Measurements from ENCODE around the gene LAPTM5. TPM values are rescaled to one million over a fixed set of nuclear protein-coding genes. Genes with fewer than 3 reads are reported as not detected.

Gene LAPTM5
- total and polyA plus RNA-seq, 2 of the 8 experiments (the other 6 are each of a cell fraction or from before 2014, with no cell fraction given), result 0.37 to 1.4 TPM

DNA sequence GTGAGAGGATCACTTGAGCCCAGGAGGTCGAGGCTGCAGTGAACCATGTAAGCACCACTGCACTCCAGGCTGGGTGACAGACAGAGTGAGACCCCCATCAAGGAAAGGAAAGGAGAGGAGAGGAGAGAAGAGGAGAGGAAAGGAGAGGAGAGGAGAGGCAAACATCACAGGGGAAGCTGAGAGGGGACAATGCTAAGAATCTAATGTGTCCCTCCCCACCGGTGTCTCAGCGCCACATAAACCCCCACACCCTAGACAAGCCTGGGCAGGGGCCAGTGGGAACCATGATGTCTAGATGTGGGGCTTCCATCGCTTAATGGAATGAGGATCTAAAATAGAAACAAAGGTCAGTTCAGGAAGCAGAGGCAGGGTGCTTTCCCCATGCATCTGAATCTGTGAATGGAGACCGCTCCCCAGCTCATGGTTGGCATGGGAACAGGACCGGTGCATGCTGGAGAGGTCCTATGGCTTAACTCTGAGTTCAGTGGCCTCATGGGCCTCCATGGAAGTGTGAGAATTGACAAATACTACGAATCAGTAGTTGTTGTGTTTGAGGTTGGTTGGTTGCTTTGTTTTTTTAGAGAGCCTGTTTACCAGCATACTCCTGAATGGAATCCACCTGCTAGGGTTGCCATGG is 16.3 kb upstream of the LAPTM5 start:
- H3K79me1 ChIP-seq (ENCODE audit: low read depth, low read length), result no peaks in the 10 kb centered on the region
- no peak overlapping the region for H2BK5ac ChIP-seq (ENCODE audit: low read depth, low read length)
- H3K27ac ChIP-seq (ENCODE audit: low read depth, low read length), result no peak overlapping the region
- POLR2A ChIA-PET (ENCODE audit: partially characterized antibody), result interaction anchor here (0.6 kb wide), 1 partner anchor 28 kb away, joined by 3 read pairs; no protein-coding TSS in a partner anchor
- CTCF ChIA-PET (ENCODE audit: partially characterized antibody), result interaction anchor here (0.7 to 51.2 kb wide), 5 partner anchors 9 to 145 kb away, joined by 4 to 1640 read pairs (median 12); partner anchors contain the start of genes LAPTM5 and MATN1
- no peak overlapping the region for H4K8ac ChIP-seq (ENCODE audit: extremely low read depth, insufficient read depth, low read length)
- no peak overlapping the region for H3K4me2 ChIP-seq (ENCODE audit: insufficient read depth in 1 of 2, low read depth in 2 of 2, low read length in 2 of 2)
- FAIRE-seq, result no peak
- H3K9me3 ChIP-seq (ENCODE audit: insufficient read depth in 2 of 2, low read depth in 1 of 2, low read length in 1 of 2), result no peaks in the 10 kb centered on the region
- H3K56ac ChIP-seq (replicated peaks; ENCODE audit: insufficient read length, low read depth, low read length), result no peak overlapping the region
- H2BK20ac ChIP-seq (ENCODE audit: low read length), result no peak overlapping the region
- no peak overlapping the region for H2AFZ ChIP-seq (ENCODE audit: low read length)
- no peaks in the 10 kb centered on the region for H3K23me2 ChIP-seq (ENCODE audit: low read depth, low read length)
- H3K9ac ChIP-seq (replicated peaks in 1 of 4; ENCODE audit: extremely low read depth in 1 of 4, low read depth in 3 of 4, low read length in 3 of 4), result no peak overlapping the region
- no peak for DNase-seq (ENCODE audit: low read depth in 1 of 2, low spot score in 2 of 2)
- H3K27me3 ChIP-seq (replicated peaks in 1 of 4; ENCODE audit: control insufficient read depth in 3 of 4, extremely low read depth in 1 of 4, insufficient read depth in 3 of 4, low read length in 3 of 4), result no peaks in the 10 kb centered on the region
- no peak overlapping the region for H3K14ac ChIP-seq (ENCODE audit: insufficient read length)
- no peak overlapping the region for H2BK15ac ChIP-seq (ENCODE audit: low read length)
- H3K4me1 ChIP-seq (replicated peaks in 1 of 4; ENCODE audit: control insufficient read depth in 3 of 4, insufficient read depth in 4 of 4, low read length in 3 of 4), result no peaks in the 10 kb centered on the region; a peak in 1 of 7 replicates
- H2AK5ac ChIP-seq (ENCODE audit: low read depth, low read length), result no peak overlapping the region
- no peaks in the 10 kb centered on the region for H4K20me1 ChIP-seq (replicated peaks in 1 of 2; ENCODE audit: control insufficient read depth in 1 of 2, insufficient read depth in 2 of 2, low read length in 2 of 2)
- no peak overlapping the region for H3K4me3 ChIP-seq (ENCODE audit: extremely low read depth in 1 of 4, insufficient read depth in 2 of 4, low read depth in 3 of 4, low read length in 4 of 4)
- H2BK120ac ChIP-seq (replicated peaks; ENCODE audit: low read depth, low read length), result no peak overlapping the region
- no peak overlapping the region for H2BK12ac ChIP-seq (ENCODE audit: low read depth, low read length)
- no peak overlapping the region for H3K4ac ChIP-seq (replicated peaks; ENCODE audit: insufficient read length, low read depth, low read length)
- no peak overlapping the region for H4K5ac ChIP-seq (ENCODE audit: insufficient read length, low read depth, low read length)
- H3K23ac ChIP-seq (ENCODE audit: insufficient read length), result no peak overlapping the region
- WGBS, 2 experiments (ENCODE audit: extremely low coverage in 1 of 2, insufficient coverage in 1 of 2, insufficient read length in 1 of 2, insufficient replicate concordance in 2 of 2, low coverage in 1 of 2, low lambda C conversion rate in 2 of 2, missing lambda C conversion rate in 1 of 2), result 84% methylated on average over 7 of the region's 7 CpGs; no CpG with 5 or more reads in 1 of the 2 experiments
- H3K36me3 ChIP-seq (ENCODE audit: control insufficient read depth in 2 of 4, insufficient read depth in 4 of 4, low read length in 3 of 4), result no peaks in the 10 kb centered on the region
- H3K18ac ChIP-seq (ENCODE audit: extremely low read depth, low read length), result no peak overlapping the region
- no peak overlapping the region for H4K91ac ChIP-seq (replicated peaks; ENCODE audit: insufficient read length, low read length)
- H3K79me2 ChIP-seq (ENCODE audit: control insufficient read depth in 1 of 2, insufficient read depth in 2 of 2, low read length in 2 of 2), result no peaks in the 10 kb centered on the region
- TF ChIP-seq SRF (IDR thresholded peaks at IDR 0.05; ENCODE audit: low read depth, low read length) (no peak), PHF8 (conservative IDR thresholded peaks at IDR 0.05; ENCODE audit: low read depth, low read length) (no peak), RFX5 (IDR thresholded peaks at IDR 0.05; ENCODE audit: borderline replicate concordance, low read depth, low read length) (no peak), BACH1 (IDR thresholded peaks at IDR 0.05; ENCODE audit: low read length) (no peak), TAF7 (optimal IDR thresholded peaks at IDR 0.05; ENCODE audit: borderline replicate concordance, low read depth, low read length) (no peak), CTBP2 (IDR thresholded peaks at IDR 0.05; ENCODE audit: borderline replicate concordance, insufficient read depth, insufficient read length, low read length) (no peak), EZH2 (IDR thresholded peaks at IDR 0.05; ENCODE audit: low read depth, low read length, severe bottlenecking) (no peak), FOSL1 (IDR thresholded peaks at IDR 0.05; ENCODE audit: insufficient read depth, low read depth, low read length) (no peak), TEAD4 (IDR thresholded peaks at IDR 0.05; ENCODE audit: low read depth, low read length) (no peak), POLR2AphosphoS5 (IDR thresholded peaks at IDR 0.05; ENCODE audit: low read depth, low read length) (no peak), GTF2F1 (IDR thresholded peaks at IDR 0.05; ENCODE audit: borderline replicate concordance, low read depth, low read length) (no peak)
- TF ChIP-seq, protein P1, sequence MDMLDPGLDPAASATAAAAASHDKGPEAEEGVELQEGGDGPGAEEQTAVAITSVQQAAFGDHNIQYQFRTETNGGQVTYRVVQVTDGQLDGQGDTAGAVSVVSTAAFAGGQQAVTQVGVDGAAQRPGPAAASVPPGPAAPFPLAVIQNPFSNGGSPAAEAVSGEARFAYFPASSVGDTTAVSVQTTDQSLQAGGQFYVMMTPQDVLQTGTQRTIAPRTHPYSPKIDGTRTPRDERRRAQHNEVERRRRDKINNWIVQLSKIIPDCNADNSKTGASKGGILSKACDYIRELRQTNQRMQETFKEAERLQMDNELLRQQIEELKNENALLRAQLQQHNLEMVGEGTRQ (IDR thresholded peaks at IDR 0.05; ENCODE audit: low read length), result no peak
